Caco-2 (cell line): ENCODE data around the gene C1orf50. TPM values are rescaled to one million over a fixed set of nuclear protein-coding genes. Genes with fewer than 3 reads are reported as not detected.
A peak's percentile ranks its signal among the peaks of the same experiment; 100 is the strongest.

ENCODE experiments used
- BruUV-seq: library from RNA; stranded (reverse); fragments of 400-500 nt; replicated peaks from 2 replicates; lab custom pipeline; 2021; lab: Mats Ljungman, UMichigan
- CTCF ChIA-PET: fragments of 300-600 bp; sonication (Branson Sonifier 250); formaldehyde crosslinking; loops from one replicate; lab custom pipeline; 2022; ENCODE audit warnings: antibody characterized with exemption; lab: Charles Lee
- POLR2A ChIA-PET: fragments of 300-600 bp; sonication (Branson Sonifier 250); formaldehyde crosslinking; loops from one replicate; lab custom pipeline; 2022; ENCODE audit warnings: antibody characterized with exemption; lab: Charles Lee
- DNase-seq, 2 experiments: peaks; one replicate each; pipeline versions ENCODE4 v3.0.0 to v3.0.0-alpha.2; 2020 to 2022
- H3K27me3 ChIP-seq: replicated peaks from 2 replicates; pipeline ENCODE4 v1.6.0; 2011; ENCODE audit warnings: low read length; ENCODE audit not compliant: control insufficient read depth, insufficient read depth
- H3K36me3 ChIP-seq: 2 replicates; pipeline ENCODE4 v1.5.1; 2011; ENCODE audit warnings: low read length; ENCODE audit not compliant: control insufficient read depth, insufficient read depth
- H3K4me1 ChIP-seq: fragments of 250-450 bp; sonication (Bioruptor Pico); 2 replicates; pipeline ENCODE4 v1.5.1; 2020; ENCODE audit warnings: mild to moderate bottlenecking
- H3K4me3 ChIP-seq: 2 replicates; pipeline ENCODE4 v1.5.1; 2011; ENCODE audit warnings: low read depth, mild to moderate bottlenecking, control low read depth, low read length
- H3K9me3 ChIP-seq: fragments of 250-450 bp; sonication (Bioruptor Pico); 2 replicates; pipeline ENCODE4 v1.5.1; 2020; ENCODE audit warnings: mild to moderate bottlenecking, moderate library complexity
- H3K27ac Mint-ChIP-seq: one replicate; pipeline ENCODE4 v1.8.0; 2022; ENCODE audit warnings: mixed read lengths; ENCODE audit not compliant: unreplicated experiment
- H3K27me3 Mint-ChIP-seq: one replicate; pipeline ENCODE4 v1.8.0; 2022; ENCODE audit warnings: mixed read lengths; ENCODE audit not compliant: insufficient read depth, unreplicated experiment
- H3K36me3 Mint-ChIP-seq: one replicate; pipeline ENCODE4 v1.8.0; 2022; ENCODE audit warnings: mild to moderate bottlenecking, mixed read lengths; ENCODE audit not compliant: insufficient read depth, unreplicated experiment
- H3K4me1 Mint-ChIP-seq: one replicate; pipeline ENCODE4 v1.8.0; 2022; ENCODE audit warnings: low read depth, mixed read lengths; ENCODE audit not compliant: unreplicated experiment
- H3K4me3 Mint-ChIP-seq: one replicate; pipeline ENCODE4 v1.8.0; 2022; ENCODE audit warnings: mild to moderate bottlenecking, moderate library complexity, mixed read lengths; ENCODE audit not compliant: unreplicated experiment
- H3K9me3 Mint-ChIP-seq: one replicate; pipeline ENCODE4 v1.8.0; 2022; ENCODE audit warnings: mixed read lengths; ENCODE audit not compliant: unreplicated experiment
- CTCF ChIP-seq, 2 experiments: fragments of 200-600 bp in 1 of 2; IDR thresholded peaks; 1 replicate in 1 of 2; 2 replicates in 1 of 2; pipeline versions ENCODE4 v1.5.1 to v1.8.0; 2011 to 2022; ENCODE audit warnings: antibody characterized with exemption in 1 of 2, control low read depth in 1 of 2, inconsistent platforms in 1 of 2, low read depth in 1 of 2, low read length in 1 of 2, mild to moderate bottlenecking in 1 of 2, moderate library complexity in 1 of 2; ENCODE audit not compliant: insufficient read depth in 1 of 2, severe bottlenecking in 1 of 2, unreplicated experiment in 1 of 2
- intact Hi-C: fragments of 100-400 bp; cut with micrococcal nuclease; formaldehyde crosslinking; loops from one replicate; pipeline ENCODE4 v1.10.0; 2022; ENCODE audit not compliant: unreplicated experiment
- total RNA-seq: library from RNA; stranded (reverse); gene quantifications from 2 replicates; pipeline ENCODE4 v1.2.3, GENCODE V29; 2022

The C1orf50 gene
- total RNA-seq, 1 experiment from 2014 or later, result 6.1 TPM

DNA sequence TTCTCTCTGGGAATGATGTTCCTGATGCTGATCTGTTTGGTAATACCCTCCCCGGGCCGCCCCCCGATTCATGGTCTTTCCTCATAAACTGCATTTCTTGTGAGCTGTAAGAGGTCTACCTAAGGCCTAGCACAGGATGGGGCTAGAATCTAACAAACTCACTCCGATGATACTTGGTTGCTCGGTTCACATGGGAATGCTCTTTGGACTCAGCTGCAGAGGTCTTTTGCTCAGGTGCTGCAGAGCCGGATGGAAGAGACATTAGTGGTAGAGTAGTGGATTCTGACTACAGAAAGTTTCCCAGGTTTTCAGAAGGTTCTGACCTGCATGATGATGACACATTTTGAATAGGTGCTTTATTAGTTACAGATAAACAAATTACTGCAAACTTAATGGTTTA, 9.5 kb downstream of the C1orf50 start:
- no peak for TF ChIP-seq CTCF (IDR thresholded peaks at IDR 0.05; ENCODE audit: insufficient read depth in 1 of 2, low read depth in 1 of 2, low read length in 1 of 2, severe bottlenecking in 1 of 2, unreplicated experiment in 1 of 2)
- Histone ChIP-seq H3K27me3 (no peaks in the 10 kb centered on the region), H3K9me3 (no peaks in the 10 kb centered on the region), H3K4me1 (no peaks in the 10 kb centered on the region), H3K36me3 (peaks cover 1% of the 10 kb centered on the region), H3K4me3 (no peak overlapping the region)
- BruUV-seq, result no TSS peak
- no peak overlapping the region for H3K27ac Mint-ChIP-seq
- H3K36me3 Mint-ChIP-seq, result peaks cover 30% of the 10 kb centered on the region
- ChIA-PET CTCF (interaction anchor here (1.6 kb wide), 1 partner anchor 11 kb away, joined by 3 read pairs; no protein-coding TSS in a partner anchor), POLR2A (no interaction called here)
- intact Hi-C loops, result no loop called here
- no peaks in the 10 kb centered on the region for H3K9me3 Mint-ChIP-seq
- no peak overlapping the region for H3K4me3 Mint-ChIP-seq
- H3K27me3 Mint-ChIP-seq, result no peaks in the 10 kb centered on the region
- DNase-seq, result no peak
- no peaks in the 10 kb centered on the region for H3K4me1 Mint-ChIP-seq

- no peak overlapping the region for H3K4me3 ChIP-seq
- Mint-ChIP-seq H3K27me3 (no peaks in the 10 kb centered on the region), H3K4me1 (no peaks in the 10 kb centered on the region), H3K36me3 (peaks cover 31% of the 10 kb centered on the region), H3K9me3 (no peaks in the 10 kb centered on the region), H3K27ac (no peak overlapping the region), H3K4me3 (no peak overlapping the region)
- no peaks in the 10 kb centered on the region for H3K9me3 ChIP-seq
- no TSS peak for BruUV-seq
- TF ChIP-seq CTCF (IDR thresholded peaks at IDR 0.05; ENCODE audit: insufficient read depth in 1 of 2, low read depth in 1 of 2, low read length in 1 of 2, severe bottlenecking in 1 of 2, unreplicated experiment in 1 of 2), result peak; percentile 50 to 61
- DNase-seq, result peak in 1 of 2 experiments; percentile 51
- no peaks in the 10 kb centered on the region for H3K27me3 ChIP-seq
- ChIA-PET POLR2A (no interaction called here), CTCF (interaction anchor here (0.6 to 1.6 kb wide), 5 partner anchors 11 to 315 kb away, joined by 3 to 10 read pairs (median 3); partner anchors contain the start of genes C1orf50 and P3H1)
- H3K4me1 ChIP-seq, result no peaks in the 10 kb centered on the region
- H3K36me3 ChIP-seq, result peaks cover 1% of the 10 kb centered on the region
- intact Hi-C loops, result loop anchor here (1.0 kb wide), 2 partner anchors 135 to 296 kb away; no protein-coding TSS in a partner anchor
Observed at GRCh38 chr1:42777852-42778251, 10.8 kb downstream of the C1orf50 start.

DNA sequence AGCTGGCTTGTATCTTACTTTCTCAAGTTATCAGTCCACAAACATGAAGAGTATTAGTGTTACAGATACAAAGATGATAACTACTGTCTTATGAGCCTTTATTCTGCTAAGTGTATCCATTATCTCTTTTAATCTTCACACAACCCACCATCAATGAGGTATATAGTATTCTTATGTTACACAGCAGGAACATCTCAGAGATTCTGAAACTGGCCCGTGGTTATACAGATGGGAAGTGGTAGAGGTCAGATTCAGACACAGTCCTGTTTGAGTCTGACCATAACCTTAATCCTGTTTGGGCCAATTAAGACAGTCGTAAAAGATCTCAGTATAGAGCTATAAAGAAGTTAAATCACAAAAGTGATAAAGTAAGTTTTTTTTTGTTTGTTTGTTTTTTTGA, 12.7 kb downstream of the C1orf50 start:
- intact Hi-C loops, result no loop called here
- H3K36me3 Mint-ChIP-seq, result peaks cover 44% of the 10 kb centered on the region
- TF ChIP-seq CTCF (IDR thresholded peaks at IDR 0.05; ENCODE audit: insufficient read depth in 1 of 2, low read depth in 1 of 2, low read length in 1 of 2, severe bottlenecking in 1 of 2, unreplicated experiment in 1 of 2), result no peak
- no peaks in the 10 kb centered on the region for H3K4me1 ChIP-seq
- H3K9me3 ChIP-seq, result no peaks in the 10 kb centered on the region
- no peaks in the 10 kb centered on the region for H3K4me1 Mint-ChIP-seq
- POLR2A ChIA-PET, result no interaction called here
- no peaks in the 10 kb centered on the region for H3K9me3 Mint-ChIP-seq
- CTCF ChIA-PET, result no interaction called here
- no peak overlapping the region for H3K4me3 ChIP-seq
- no peaks in the 10 kb centered on the region for H3K27me3 Mint-ChIP-seq
- no peak for DNase-seq
- H3K4me3 Mint-ChIP-seq, result no peak overlapping the region
- no peak overlapping the region for H3K27ac Mint-ChIP-seq
- no peaks in the 10 kb centered on the region for H3K27me3 ChIP-seq
- BruUV-seq, result no TSS peak
- H3K36me3 ChIP-seq, result peaks cover under 1% of the 10 kb centered on the region
